H9 (cell line): ENCODE data around the gene RNASE1. TPM values are rescaled to one million over a fixed set of nuclear protein-coding genes. Genes with fewer than 3 reads are reported as not detected.

Source experiments
- DNase-seq: peaks from one replicate; pipeline ENCODE4 v3.0.0-alpha.2; 2017
- H2AFZ ChIP-seq: one replicate; pipeline ENCODE4 v1.6.1; 2013; ENCODE audit warnings: mild to moderate bottlenecking, low read length, control low read depth, moderate library complexity
- H2AK5ac ChIP-seq: 2 replicates; pipeline ENCODE4 v1.6.1; 2013; ENCODE audit warnings: low read length, control low read depth, mixed read lengths; ENCODE audit not compliant: insufficient read length
- H2BK120ac ChIP-seq: one replicate; pipeline ENCODE4 v1.6.1; 2013; ENCODE audit warnings: low read depth, mild to moderate bottlenecking, low read length, control low read depth, inconsistent platforms; ENCODE audit not compliant: poor library complexity, severe bottlenecking
- H2BK12ac ChIP-seq: 2 replicates; pipeline ENCODE4 v1.6.1; 2013; ENCODE audit warnings: low read length, control low read depth, mixed read lengths, low read depth; ENCODE audit not compliant: insufficient read length
- H2BK15ac ChIP-seq: 2 replicates; pipeline ENCODE4 v1.6.1; 2013; ENCODE audit warnings: low read depth, low read length, control low read depth
- H2BK20ac ChIP-seq: one replicate; pipeline ENCODE4 v1.6.1; 2013; ENCODE audit warnings: low read depth, mild to moderate bottlenecking, low read length, control low read depth, inconsistent platforms; ENCODE audit not compliant: poor library complexity, severe bottlenecking
- H2BK5ac ChIP-seq: 2 replicates; pipeline ENCODE4 v1.6.1; 2013; ENCODE audit warnings: low read length, control low read depth, mixed read lengths; ENCODE audit not compliant: insufficient read length
- H3K14ac ChIP-seq: 2 replicates; pipeline ENCODE4 v1.6.1; 2013; ENCODE audit warnings: low read length, control low read depth; ENCODE audit not compliant: insufficient read depth
- H3K18ac ChIP-seq: 2 replicates; pipeline ENCODE4 v1.6.1; 2013; ENCODE audit warnings: low read depth, mild to moderate bottlenecking, mixed read lengths, low read length, control low read depth; ENCODE audit not compliant: insufficient read length
- H3K23ac ChIP-seq: 2 replicates; pipeline ENCODE4 v1.6.1; 2013; ENCODE audit warnings: low read length, control low read depth, mixed read lengths, low read depth; ENCODE audit not compliant: insufficient read length
- H3K23me2 ChIP-seq: 2 replicates; pipeline ENCODE4 v1.6.1; 2013; ENCODE audit warnings: low read depth, mild to moderate bottlenecking, mixed read lengths, low read length, control low read depth; ENCODE audit not compliant: insufficient read length, poor library complexity, severe bottlenecking
- H3K27ac ChIP-seq: 2 replicates; pipeline ENCODE4 v1.5.1; 2013; ENCODE audit warnings: low read length, control low read depth, mixed read lengths, low read depth; ENCODE audit not compliant: insufficient read length
- H3K27me3 ChIP-seq: 2 replicates; pipeline ENCODE4 v1.6.1; 2013; ENCODE audit warnings: low read length, control low read depth, inconsistent platforms; ENCODE audit not compliant: insufficient read depth
- H3K4ac ChIP-seq: 2 replicates; pipeline ENCODE4 v1.6.1; 2013; ENCODE audit warnings: low read depth, mild to moderate bottlenecking, control low read depth, inconsistent platforms, low read length, moderate library complexity
- H3K4me1 ChIP-seq: 2 replicates; pipeline ENCODE4 v1.6.1; 2013; ENCODE audit warnings: low read length, control low read depth, inconsistent platforms; ENCODE audit not compliant: insufficient read depth
- H3K4me2 ChIP-seq: 2 replicates; pipeline ENCODE4 v1.6.1; 2013; ENCODE audit warnings: low read length, control low read depth, mixed read lengths; ENCODE audit not compliant: insufficient read length, insufficient read depth
- H3K56ac ChIP-seq: 2 replicates; pipeline ENCODE4 v1.6.1; 2013; ENCODE audit warnings: low read depth, mild to moderate bottlenecking, mixed read lengths, low read length, control low read depth; ENCODE audit not compliant: insufficient read length
- H3K79me1 ChIP-seq: 2 replicates; pipeline ENCODE4 v1.6.1; 2013; ENCODE audit warnings: low read depth, mild to moderate bottlenecking, moderate library complexity, low read length, control low read depth, inconsistent platforms; ENCODE audit not compliant: insufficient read depth, poor library complexity, severe bottlenecking
- H3K79me2 ChIP-seq: 2 replicates; pipeline ENCODE4 v1.6.1; 2013; ENCODE audit warnings: low read length, control low read depth, inconsistent platforms; ENCODE audit not compliant: insufficient read depth
- H3K9ac ChIP-seq: 2 replicates; pipeline ENCODE4 v1.6.1; 2013; ENCODE audit warnings: low read length, control low read depth, mixed read lengths; ENCODE audit not compliant: insufficient read length; ENCODE audit errors: extremely low read depth
- H3K9me3 ChIP-seq: one replicate; pipeline ENCODE4 v1.6.1; 2013; ENCODE audit warnings: low read depth, low read length, inconsistent platforms; ENCODE audit not compliant: control insufficient read depth
- H3T11ph ChIP-seq: one replicate; pipeline ENCODE4 v1.6.1; 2013; ENCODE audit warnings: mild to moderate bottlenecking, low read length, control low read depth, inconsistent platforms
- H4K20me1 ChIP-seq: one replicate; pipeline ENCODE4 v1.6.1; 2013; ENCODE audit not compliant: control insufficient read depth, insufficient read length, insufficient read depth
- H4K5ac ChIP-seq: 2 replicates; pipeline ENCODE4 v1.6.1; 2013; ENCODE audit warnings: low read depth, mild to moderate bottlenecking, mixed read lengths, low read length, control low read depth; ENCODE audit not compliant: insufficient read length
- H4K8ac ChIP-seq: replicated peaks from 2 replicates; pipeline ENCODE4 v1.6.1; 2013; ENCODE audit warnings: low read length, control low read depth, mixed read lengths, low read depth; ENCODE audit not compliant: insufficient read length
- H4K91ac ChIP-seq: 2 replicates; pipeline ENCODE4 v1.6.1; 2013; ENCODE audit warnings: low read depth, mild to moderate bottlenecking, moderate library complexity, mixed read lengths, low read length, control low read depth; ENCODE audit not compliant: insufficient read length
- H3K27ac Mint-ChIP-seq, 3 experiments: 2 replicates in 2 of 3; 3 replicates in 1 of 3; pipeline ENCODE4 v1.8.0; 2020 to 2021; ENCODE audit warnings: mixed read lengths in 3 of 3, mild to moderate bottlenecking in 1 of 3, moderate library complexity in 1 of 3
- H3K27me3 Mint-ChIP-seq: 2 replicates; pipeline ENCODE4 v1.8.0; 2021; ENCODE audit warnings: low read depth, mild to moderate bottlenecking, moderate library complexity, mixed read lengths
- H3K36me3 Mint-ChIP-seq, 3 experiments: 2 replicates in 2 of 3; 3 replicates in 1 of 3; pipeline ENCODE4 v1.8.0; 2020 to 2021; ENCODE audit warnings: low read depth in 3 of 3, mixed read lengths in 3 of 3; ENCODE audit not compliant: insufficient read depth in 1 of 3
- H3K4me1 Mint-ChIP-seq, 2 experiments: 2 replicates each; pipeline ENCODE4 v1.8.0; 2020; ENCODE audit warnings: mixed read lengths in 2 of 2
- H3K4me3 Mint-ChIP-seq, 2 experiments: 2 replicates in 1 of 2; 3 replicates in 1 of 2; pipeline ENCODE4 v1.8.0; 2020 to 2021; ENCODE audit warnings: mild to moderate bottlenecking in 2 of 2, mixed read lengths in 2 of 2, moderate library complexity in 1 of 2
- H3K9me3 Mint-ChIP-seq, 2 experiments: 2 replicates in 1 of 2; 3 replicates in 1 of 2; pipeline ENCODE4 v1.8.0; 2020; ENCODE audit warnings: mild to moderate bottlenecking in 2 of 2, mixed read lengths in 2 of 2, moderate library complexity in 1 of 2
- WGBS: extraction: QIAGEN DNeasy Blood & Tissue Kit; methylation state at CpG from one replicate; pipeline ENCODE4 v1.1.7; 2013; ENCODE audit warnings: missing lambda C conversion rate, low lambda C conversion rate, mixed read lengths; ENCODE audit not compliant: insufficient read length; ENCODE audit errors: extremely low coverage; 5-methylcytosine and 5-hydroxymethylcytosine counted together
- total RNA-seq: library from RNA; stranded (reverse); gene quantifications from 2 replicates; pipeline ENCODE4 v1.2.1, GENCODE V29; 2021
- TF ChIP-seq, protein P1 (sequence below): fragments of 200-600 bp; sonication (generic); conservative IDR thresholded peaks from 3 replicates; pipeline ENCODE4 v1.8.0; 2021; ENCODE audit warnings: antibody characterized with exemption, mild to moderate bottlenecking

RNASE1 gene
- total RNA-seq, 1 experiment from 2014 or later, result 1.2 TPM

DNA sequence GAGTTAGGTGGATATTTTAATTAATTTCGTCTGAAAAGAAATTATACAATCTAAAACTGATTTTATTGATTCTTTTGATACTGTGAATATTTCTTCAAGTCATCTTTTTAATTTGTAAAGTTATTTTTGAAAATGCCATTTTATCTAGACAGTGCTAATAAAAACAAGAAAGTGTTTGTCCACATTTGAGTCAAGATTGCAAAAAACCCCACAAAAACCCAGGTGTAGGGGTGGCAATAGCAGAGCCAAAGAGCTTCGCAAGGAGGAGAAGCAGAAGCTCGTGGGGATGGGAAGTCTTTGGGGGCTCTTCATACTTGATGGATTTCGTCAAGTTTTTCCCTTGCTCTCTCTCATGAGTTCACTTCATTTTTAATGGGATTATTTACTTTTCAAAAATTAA is 15.6 kb downstream of the RNASE1 start:
- no peak overlapping the region for H2BK5ac ChIP-seq
- Mint-ChIP-seq H3K4me3 (no peak overlapping the region), H3K9me3 (no peaks in the 10 kb centered on the region), H3K27me3 (no peaks in the 10 kb centered on the region; the same call in none of the 2 replicates), H3K4me1 (peaks cover 27 to 33% of the 10 kb centered on the region in 2 experiments), H3K36me3 (peaks cover 0 to 4% (median 0%) of the 10 kb centered on the region in 3 experiments; a peak in 2 of 7 replicates), H3K27ac (no peak overlapping the region)
- no peaks in the 10 kb centered on the region for H3K9me3 ChIP-seq
- no peak overlapping the region for H3K14ac ChIP-seq
- no peak overlapping the region for H3K4me2 ChIP-seq
- no peak overlapping the region for H3K27ac ChIP-seq
- no peak for DNase-seq
- H3K4ac ChIP-seq, result no peak overlapping the region
- no peak overlapping the region for H4K5ac ChIP-seq
- no peaks in the 10 kb centered on the region for H3K23me2 ChIP-seq
- no peak overlapping the region for H3T11ph ChIP-seq
- H3K18ac ChIP-seq, result no peak overlapping the region
- H3K9ac ChIP-seq, result no peak overlapping the region
- no peak overlapping the region for H2AK5ac ChIP-seq
- WGBS, result no CpG with 5 or more reads among the region's 4 CpGs
- H3K27me3 ChIP-seq, result no peaks in the 10 kb centered on the region
- H2AFZ ChIP-seq, result no peak overlapping the region
- no peaks in the 10 kb centered on the region for H3K79me1 ChIP-seq
- no peak overlapping the region for H4K91ac ChIP-seq
- H2BK120ac ChIP-seq, result no peak overlapping the region
- H4K8ac ChIP-seq, result no peak overlapping the region
- H3K56ac ChIP-seq, result no peak overlapping the region
- H3K4me1 ChIP-seq, result peaks cover 8% of the 10 kb centered on the region
- no peaks in the 10 kb centered on the region for H3K79me2 ChIP-seq
- no peak overlapping the region for H3K23ac ChIP-seq
- no peaks in the 10 kb centered on the region for H4K20me1 ChIP-seq
- no peak overlapping the region for H2BK12ac ChIP-seq
- TF ChIP-seq, protein P1, sequence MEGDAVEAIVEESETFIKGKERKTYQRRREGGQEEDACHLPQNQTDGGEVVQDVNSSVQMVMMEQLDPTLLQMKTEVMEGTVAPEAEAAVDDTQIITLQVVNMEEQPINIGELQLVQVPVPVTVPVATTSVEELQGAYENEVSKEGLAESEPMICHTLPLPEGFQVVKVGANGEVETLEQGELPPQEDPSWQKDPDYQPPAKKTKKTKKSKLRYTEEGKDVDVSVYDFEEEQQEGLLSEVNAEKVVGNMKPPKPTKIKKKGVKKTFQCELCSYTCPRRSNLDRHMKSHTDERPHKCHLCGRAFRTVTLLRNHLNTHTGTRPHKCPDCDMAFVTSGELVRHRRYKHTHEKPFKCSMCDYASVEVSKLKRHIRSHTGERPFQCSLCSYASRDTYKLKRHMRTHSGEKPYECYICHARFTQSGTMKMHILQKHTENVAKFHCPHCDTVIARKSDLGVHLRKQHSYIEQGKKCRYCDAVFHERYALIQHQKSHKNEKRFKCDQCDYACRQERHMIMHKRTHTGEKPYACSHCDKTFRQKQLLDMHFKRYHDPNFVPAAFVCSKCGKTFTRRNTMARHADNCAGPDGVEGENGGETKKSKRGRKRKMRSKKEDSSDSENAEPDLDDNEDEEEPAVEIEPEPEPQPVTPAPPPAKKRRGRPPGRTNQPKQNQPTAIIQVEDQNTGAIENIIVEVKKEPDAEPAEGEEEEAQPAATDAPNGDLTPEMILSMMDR, result no peak
- H2BK15ac ChIP-seq, result no peak overlapping the region
- no peak overlapping the region for H2BK20ac ChIP-seq
